Lower leg skin (tissue), 4 donors: ENCODE data around the gene ASPA. TPM values are rescaled to one million over a fixed set of nuclear protein-coding genes. Genes with fewer than 3 reads are reported as not detected.

ENCODE experiments used
- DNase-seq, 2 donors: peaks; one replicate each; pipeline ENCODE4 v3.0.0-alpha.2; 2019; ENCODE audit warnings: low spot score in 2 of 2
- H3K4me3 ChIP-seq: fragments of 200-600 bp; sonication (generic); 2 replicates; pipeline ENCODE4 v1.5.1; 2017; ENCODE audit warnings: mild to moderate bottlenecking, low read depth; ENCODE audit not compliant: poor library complexity, severe bottlenecking
- CTCF ChIP-seq, 3 donors: fragments of 450-650 bp; IDR thresholded peaks; one replicate each; pipeline ENCODE4 v1.5.1; 2016; ENCODE audit warnings: antibody characterized with exemption in 3 of 3, mild to moderate bottlenecking in 3 of 3, moderate library complexity in 2 of 3
- POLR2A ChIP-seq, 2 donors: fragments of 450-650 bp; IDR thresholded peaks; one replicate each; pipeline ENCODE4 v1.6.1; 2016 to 2017; ENCODE audit warnings: antibody characterized with exemption in 2 of 2, mild to moderate bottlenecking in 1 of 2, moderate library complexity in 1 of 2
- WGBS, 2 donors: methylation state at CpG; one replicate each; pipeline ENCODE4 v1.1.5; 2018; 5-methylcytosine and 5-hydroxymethylcytosine counted together
- intact Hi-C: fragments of 100-400 bp; cut with DNase I; formaldehyde crosslinking; loops from one replicate; pipeline ENCODE4 v1.15.0; 2023; ENCODE audit warnings: low total_unique reads
- total RNA-seq, 4 donors: library from RNA; depleted of rRNA; stranded (reverse); fragments of >200 nt; gene quantifications; one replicate each; pipeline ENCODE4 v1.1.0, GENCODE V29; 2016

The ASPA gene
- total RNA-seq, 4 donors from 2014 or later = 0.69 to 3.2 (median 1.4) TPM

- H3K4me3 ChIP-seq = no peak overlapping the region
- TF ChIP-seq POLR2A (IDR thresholded peaks at IDR 0.05) = no peak
- TF ChIP-seq CTCF (IDR thresholded peaks at IDR 0.05) = no peak
- intact Hi-C loops = no loop called here
- peak in 1 of 2 donors; percentile 18 for DNase-seq
- WGBS, 2 donors = 49 to 70% methylated on average over 4 of the region's 4 CpGs
Measured at GRCh38 chr17:3475251-3475685, 529 bp upstream of the ASPA start.

- TF ChIP-seq POLR2A (IDR thresholded peaks at IDR 0.05) (no peak), CTCF (IDR thresholded peaks at IDR 0.05) (no peak)
- no peak for DNase-seq
- 43 to 56% methylated on average over 3 of the region's 3 CpGs for WGBS, 2 donors
- intact Hi-C loops = no loop called here
- H3K4me3 ChIP-seq = no peak overlapping the region
Measured at GRCh38 chr17:3479988-3480387, 4.2 kb downstream of the ASPA start.

- WGBS, 2 donors = 77 to 80% methylated on average over 3 of the region's 3 CpGs
- H3K4me3 ChIP-seq = no peak overlapping the region
- no peak for DNase-seq
- intact Hi-C loops = no loop called here
- TF ChIP-seq CTCF (IDR thresholded peaks at IDR 0.05) (no peak), POLR2A (IDR thresholded peaks at IDR 0.05) (no peak)
Measured at GRCh38 chr17:3482852-3483251, 7.1 kb downstream of the ASPA start.

- intact Hi-C loops = no loop called here
- no peak for DNase-seq
- TF ChIP-seq POLR2A (IDR thresholded peaks at IDR 0.05) (no peak), CTCF (IDR thresholded peaks at IDR 0.05) (no peak)
- H3K4me3 ChIP-seq = no peak overlapping the region
- 77 to 80% methylated on average over 8 of the region's 8 CpGs for WGBS, 2 donors
Measured at GRCh38 chr17:3485481-3486068, 9.8 kb downstream of the ASPA start.

- WGBS, 2 donors = 69 to 76% methylated on average over 7 of the region's 7 CpGs
Measured at GRCh38 chr17:3497101-3497500, 21.3 kb downstream of the ASPA start.

GRCh38 chr17:3501344-3501743 is 25.5 kb downstream of the ASPA start:
- DNase-seq = no peak

More at GRCh38 chr17:3497101-3497500, 21.3 kb downstream of the ASPA start:
- intact Hi-C loops = no loop called here
- no peak for DNase-seq
- H3K4me3 ChIP-seq = no peak overlapping the region
- no peak for TF ChIP-seq POLR2A (IDR thresholded peaks at IDR 0.05)

More at GRCh38 chr17:3501344-3501743, 25.5 kb downstream of the ASPA start:
- 78 to 85% methylated on average over 5 of the region's 5 CpGs for WGBS, 2 donors
- intact Hi-C loops = no loop called here
- H3K4me3 ChIP-seq = no peak overlapping the region
- TF ChIP-seq POLR2A (IDR thresholded peaks at IDR 0.05) (no peak), CTCF (IDR thresholded peaks at IDR 0.05) (no peak)
